ENCODE results near the gene ECI1. TPM values are rescaled to one million over a fixed set of nuclear protein-coding genes. Genes with fewer than 3 reads are reported as not detected.
"Not testable (repeated sequence)": the region's sequence is repeated elsewhere in the genome, so short reads cannot be mapped to it uniquely, and the experiment has no call there.

The ECI1 gene
- polyA plus RNA-seq, 1 experiment, result 63.9 TPM

GRCh38 chr16:2243031-2243528 lies 8.3 kb downstream of the ECI1 start:
- no peak for TF ChIP-seq CTCF (IDR thresholded peaks at IDR 0.05; ENCODE audit: insufficient read depth, low read depth, low read length)
- ChIA-PET CTCF (no interaction called here), POLR2A (no interaction called here)
- DNase-seq (ENCODE audit: low read depth), result no peak
- H3K27me3 ChIP-seq (ENCODE audit: control insufficient read depth, insufficient read depth, low read length), result no peaks in the 10 kb centered on the region
- peaks cover 28% of the 10 kb centered on the region for H3K36me3 ChIP-seq (ENCODE audit: control insufficient read depth, insufficient read depth, low read length)
- no peak overlapping the region for H3K4me3 ChIP-seq (ENCODE audit: low read depth, low read length)

- CTCF ChIA-PET, result no interaction called here
- TF ChIP-seq CTCF (IDR thresholded peaks at IDR 0.05; ENCODE audit: insufficient read depth, low read depth, low read length), result no peak
- Histone ChIP-seq H3K36me3 (ENCODE audit: control insufficient read depth, insufficient read depth, low read length) (peaks cover 28% of the 10 kb centered on the region), H3K4me3 (ENCODE audit: low read depth, low read length) (no peak overlapping the region), H3K27me3 (ENCODE audit: control insufficient read depth, insufficient read depth, low read length) (no peaks in the 10 kb centered on the region)
- POLR2A ChIA-PET, result no interaction called here
- DNase-seq (ENCODE audit: low read depth), result no peak
These were observed 8.8 kb downstream of the ECI1 start for GRCh38 chr16:2242598-2242997.

- peaks cover 20% of the 10 kb centered on the region for H3K36me3 ChIP-seq (ENCODE audit: control insufficient read depth, insufficient read depth, low read length)
- H3K27me3 ChIP-seq (ENCODE audit: control insufficient read depth, insufficient read depth, low read length); DNase-seq (ENCODE audit: low read depth); H3K4me3 ChIP-seq (ENCODE audit: low read depth, low read length); POLR2A ChIA-PET: not testable (repeated sequence)
- CTCF ChIA-PET, result interaction anchor here (1.2 kb wide), 1 partner anchor 12 kb away, joined by 4 read pairs; the partner anchor contains the start of gene ECI1
These were observed 11.1 kb downstream of the ECI1 start for GRCh38 chr16:2240331-2240730.

- TF ChIP-seq CTCF (IDR thresholded peaks at IDR 0.05; ENCODE audit: insufficient read depth, low read depth, low read length), result no peak
- DNase-seq (ENCODE audit: low read depth), result no peak
- POLR2A ChIA-PET, result no interaction called here
These were observed 12.3 kb downstream of the ECI1 start for GRCh38 chr16:2238838-2239675.

GRCh38 chr16:2238150-2238837 lies 13.1 kb downstream of the ECI1 start:
- Histone ChIP-seq H3K27me3 (ENCODE audit: control insufficient read depth, insufficient read depth, low read length) (no peaks in the 10 kb centered on the region), H3K4me3 (ENCODE audit: low read depth, low read length) (no peak overlapping the region), H3K36me3 (ENCODE audit: control insufficient read depth, insufficient read depth, low read length) (peaks cover 20% of the 10 kb centered on the region)
- TF ChIP-seq CTCF (IDR thresholded peaks at IDR 0.05; ENCODE audit: insufficient read depth, low read depth, low read length), result no peak
- ChIA-PET CTCF (interaction anchor here (0.8 to 0.9 kb wide), 2 partner anchors 12 to 13 kb away, joined by 3 read pairs; partner anchors contain the start of gene ECI1), POLR2A (no interaction called here)
- no peak for DNase-seq (ENCODE audit: low read depth)

More at GRCh38 chr16:2238838-2239675, 12.3 kb downstream of the ECI1 start:
- H3K27me3 ChIP-seq (ENCODE audit: control insufficient read depth, insufficient read depth, low read length), result no peaks in the 10 kb centered on the region
- H3K4me3 ChIP-seq (ENCODE audit: low read depth, low read length), result no peak overlapping the region
- CTCF ChIA-PET, result interaction anchor here (0.8 to 0.9 kb wide), 2 partner anchors 11 to 13 kb away, joined by 3 read pairs; partner anchors contain the start of gene ECI1
- peaks cover 16% of the 10 kb centered on the region for H3K36me3 ChIP-seq (ENCODE audit: control insufficient read depth, insufficient read depth, low read length)

Data from BJ (cell line).